ENCODE measurements around the gene MTA3. TPM values are rescaled to one million over a fixed set of nuclear protein-coding genes. Genes with fewer than 3 reads are reported as not detected.

The MTA3 gene
- total RNA-seq, 2 donors from 2014 or later = 23.0 to 30.8 TPM

DNA sequence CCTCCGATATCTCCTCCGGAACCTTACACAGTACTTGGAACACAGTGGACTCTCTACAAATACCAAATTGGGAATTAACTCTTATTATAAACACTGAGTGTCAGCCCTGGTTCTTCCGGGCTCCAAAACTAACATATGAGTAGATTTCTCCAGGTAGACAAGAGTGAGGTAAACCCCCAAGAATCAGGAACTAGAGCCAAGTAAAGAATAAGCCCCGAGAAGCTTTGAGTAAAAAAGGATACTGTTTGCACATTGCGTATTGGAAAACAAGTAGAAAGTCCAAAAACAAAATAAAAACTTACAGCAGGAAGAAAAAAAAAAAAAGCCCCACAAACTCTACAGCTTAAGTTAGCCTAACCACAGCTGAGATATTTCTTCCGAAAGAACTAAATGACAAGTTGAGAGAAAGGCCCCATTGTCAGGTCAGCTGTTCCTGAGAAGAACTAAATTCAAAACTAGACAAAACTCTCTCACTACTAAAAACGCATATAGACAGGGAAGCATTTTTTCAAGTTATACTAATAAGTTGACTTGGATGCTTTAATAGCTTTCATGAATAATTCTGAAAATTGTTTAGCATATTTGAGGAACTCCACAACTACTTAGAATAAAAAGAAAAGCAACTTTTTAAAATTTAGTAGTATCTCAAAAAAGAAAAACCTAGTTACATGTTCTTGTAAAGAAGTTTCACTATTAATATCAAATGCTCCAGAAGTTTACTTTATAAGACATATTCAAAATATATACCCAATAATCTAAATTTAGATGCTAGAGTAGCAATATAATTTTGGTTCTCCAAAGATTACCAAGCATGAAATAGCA, 228.2 kb downstream of the MTA3 start:
- ATAC-seq (ENCODE audit: insufficient number of reproducible peaks, low FRiP score, low read depth) (no peak), DNase-seq (ENCODE audit: low spot score) (no peak)
- Histone ChIP-seq H3K9me3 (no peaks in the 10 kb centered on the region), H3K27me3 (replicated peaks; ENCODE audit: insufficient read depth) (no peaks in the 10 kb centered on the region), H3K36me3 (no peaks in the 10 kb centered on the region), H3K27ac (peak overlapping the region; percentile 86 to 96), H3K4me3 (peak overlapping the region; percentile 15), H3K4me1 (ENCODE audit: control insufficient read depth in 1 of 2, low read depth in 2 of 2) (peaks cover 14 to 52% of the 10 kb centered on the region in 2 donors)
- TF ChIP-seq, protein P1, sequence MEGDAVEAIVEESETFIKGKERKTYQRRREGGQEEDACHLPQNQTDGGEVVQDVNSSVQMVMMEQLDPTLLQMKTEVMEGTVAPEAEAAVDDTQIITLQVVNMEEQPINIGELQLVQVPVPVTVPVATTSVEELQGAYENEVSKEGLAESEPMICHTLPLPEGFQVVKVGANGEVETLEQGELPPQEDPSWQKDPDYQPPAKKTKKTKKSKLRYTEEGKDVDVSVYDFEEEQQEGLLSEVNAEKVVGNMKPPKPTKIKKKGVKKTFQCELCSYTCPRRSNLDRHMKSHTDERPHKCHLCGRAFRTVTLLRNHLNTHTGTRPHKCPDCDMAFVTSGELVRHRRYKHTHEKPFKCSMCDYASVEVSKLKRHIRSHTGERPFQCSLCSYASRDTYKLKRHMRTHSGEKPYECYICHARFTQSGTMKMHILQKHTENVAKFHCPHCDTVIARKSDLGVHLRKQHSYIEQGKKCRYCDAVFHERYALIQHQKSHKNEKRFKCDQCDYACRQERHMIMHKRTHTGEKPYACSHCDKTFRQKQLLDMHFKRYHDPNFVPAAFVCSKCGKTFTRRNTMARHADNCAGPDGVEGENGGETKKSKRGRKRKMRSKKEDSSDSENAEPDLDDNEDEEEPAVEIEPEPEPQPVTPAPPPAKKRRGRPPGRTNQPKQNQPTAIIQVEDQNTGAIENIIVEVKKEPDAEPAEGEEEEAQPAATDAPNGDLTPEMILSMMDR (IDR thresholded peaks at IDR 0.05) = no peak

DNA sequence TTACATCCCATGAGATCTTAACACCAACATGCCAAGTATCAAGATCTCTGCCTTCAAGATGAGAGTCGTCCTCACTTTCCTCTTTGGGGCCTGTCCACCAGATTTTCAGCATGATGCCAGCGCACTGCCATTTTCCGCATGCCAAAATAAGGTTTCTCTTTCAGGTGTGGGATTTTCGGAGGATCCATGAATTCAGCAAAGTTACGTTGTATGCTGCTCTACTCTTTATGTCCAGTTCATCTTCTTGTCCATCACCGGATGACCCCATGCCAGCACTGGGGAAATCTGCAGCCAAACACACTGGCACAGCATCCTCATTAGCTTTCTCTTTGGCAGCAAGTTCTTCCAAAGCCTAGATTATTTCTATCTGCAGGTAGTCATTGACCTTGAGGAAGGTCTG, 228.8 kb downstream of the MTA3 start:
- Histone ChIP-seq H3K27me3 (replicated peaks; ENCODE audit: insufficient read depth) (no peaks in the 10 kb centered on the region), H3K4me3 (no peak overlapping the region), H3K4me1 (ENCODE audit: control insufficient read depth in 1 of 2, low read depth in 2 of 2) (peaks cover 16 to 51% of the 10 kb centered on the region in 2 donors), H3K36me3 (no peaks in the 10 kb centered on the region), H3K9me3 (no peaks in the 10 kb centered on the region), H3K27ac (peak overlapping the region in 1 of 2 donors; percentile 96)
- TF ChIP-seq, protein P1 (IDR thresholded peaks at IDR 0.05) = no peak
- DNase-seq (ENCODE audit: low spot score) = no peak
- no peak for ATAC-seq (ENCODE audit: insufficient number of reproducible peaks, low FRiP score, low read depth)

DNA sequence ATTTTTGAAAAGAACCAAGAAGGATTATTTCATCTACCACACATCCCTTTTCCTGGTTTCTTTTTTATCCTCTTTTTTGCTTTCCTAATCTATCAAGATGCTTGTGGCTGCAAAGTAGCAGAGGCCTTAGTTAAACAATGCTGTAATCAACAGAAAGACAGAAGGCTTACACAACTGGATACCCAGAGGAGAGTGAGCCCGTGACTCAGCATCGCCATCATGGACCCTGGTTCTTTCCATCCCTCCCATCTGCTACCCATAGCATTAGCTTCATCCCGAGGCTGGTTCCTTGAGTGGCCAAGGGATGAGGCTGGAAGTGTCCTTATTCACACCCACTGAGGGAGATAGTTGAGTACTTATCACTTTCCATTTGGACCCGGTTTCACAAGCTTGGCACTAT, 231.4 kb downstream of the MTA3 start:
- TF ChIP-seq, protein P1 (IDR thresholded peaks at IDR 0.05) = no peak

DNA sequence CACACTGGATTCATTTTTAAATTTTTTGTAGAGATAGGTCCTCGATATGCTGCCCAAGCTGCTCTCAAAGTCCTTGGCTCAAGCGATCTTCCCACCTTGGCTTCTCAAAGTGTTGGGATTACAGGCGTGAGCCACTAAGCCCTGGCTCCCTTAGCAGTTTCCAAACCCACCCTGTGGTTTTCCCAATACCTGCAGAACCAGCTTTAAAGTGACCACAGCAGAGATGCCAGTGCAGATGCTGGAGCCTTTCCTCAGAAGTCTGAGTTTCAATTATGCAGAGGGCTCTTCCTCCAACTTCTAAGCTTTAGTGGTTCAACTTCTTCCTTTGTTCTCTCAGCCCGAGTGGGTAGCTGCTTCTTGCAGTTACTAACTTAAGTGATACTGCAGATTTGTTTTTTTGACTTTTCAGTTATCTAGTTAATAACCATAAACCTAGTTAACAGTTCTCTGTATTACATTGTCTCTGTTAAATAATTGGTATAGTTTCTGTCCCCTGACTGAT, 232.1 kb downstream of the MTA3 start:
- no peak overlapping the region for H3K27ac ChIP-seq

More for the DNA sequence above, 231.4 kb downstream of the MTA3 start:
- no peaks in the 10 kb centered on the region for H3K36me3 ChIP-seq
- H3K27ac ChIP-seq = no peak overlapping the region
- no peaks in the 10 kb centered on the region for H3K27me3 ChIP-seq (replicated peaks; ENCODE audit: insufficient read depth)
- H3K9me3 ChIP-seq = no peaks in the 10 kb centered on the region
- DNase-seq (ENCODE audit: low spot score) (no peak), ATAC-seq (ENCODE audit: insufficient number of reproducible peaks, low FRiP score, low read depth) (no peak)
- no peak overlapping the region for H3K4me3 ChIP-seq
- H3K4me1 ChIP-seq (ENCODE audit: control insufficient read depth in 1 of 2, low read depth in 2 of 2) = peaks cover 13 to 38% of the 10 kb centered on the region in 2 donors

DNA sequence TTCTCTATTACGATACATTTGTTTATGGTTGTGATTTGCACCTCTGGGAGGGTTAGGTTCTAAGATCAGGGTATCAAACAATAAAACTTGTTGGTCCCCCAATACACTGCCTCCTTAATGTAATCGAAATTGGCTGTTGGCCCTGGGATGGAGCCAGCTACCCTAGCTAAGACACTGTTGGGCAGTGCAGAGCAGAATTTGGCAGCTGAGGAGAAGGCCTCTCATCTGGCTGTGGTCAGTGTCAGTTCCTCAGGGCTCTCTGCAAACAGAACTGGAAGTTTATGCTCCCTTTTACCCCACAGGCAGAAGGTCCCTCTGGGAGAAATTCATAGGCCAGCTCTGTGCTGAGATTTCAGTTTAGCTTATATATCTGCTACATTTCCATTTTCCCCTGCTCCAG, 232.5 kb downstream of the MTA3 start:
- H3K9me3 ChIP-seq = no peaks in the 10 kb centered on the region
- ATAC-seq (ENCODE audit: insufficient number of reproducible peaks, low FRiP score, low read depth) (no peak), DNase-seq (ENCODE audit: low spot score) (no peak)
- H3K27ac ChIP-seq = peak overlapping the region; percentile 31 to 42
- TF ChIP-seq, protein P1 (IDR thresholded peaks at IDR 0.05) = no peak
- no peaks in the 10 kb centered on the region for H3K36me3 ChIP-seq
- H3K4me3 ChIP-seq = no peak overlapping the region
- H3K4me1 ChIP-seq (ENCODE audit: control insufficient read depth in 1 of 2, low read depth in 2 of 2) = peaks cover 8 to 27% of the 10 kb centered on the region in 2 donors
- no peaks in the 10 kb centered on the region for H3K27me3 ChIP-seq (replicated peaks; ENCODE audit: insufficient read depth)

More for the DNA sequence above, 232.1 kb downstream of the MTA3 start:
- H3K4me3 ChIP-seq = no peak overlapping the region
- no peaks in the 10 kb centered on the region for H3K36me3 ChIP-seq
- no peaks in the 10 kb centered on the region for H3K9me3 ChIP-seq
- ATAC-seq (ENCODE audit: insufficient number of reproducible peaks, low FRiP score, low read depth) (no peak), DNase-seq (ENCODE audit: low spot score) (no peak)
- no peaks in the 10 kb centered on the region for H3K27me3 ChIP-seq (replicated peaks; ENCODE audit: insufficient read depth)
- H3K4me1 ChIP-seq (ENCODE audit: control insufficient read depth in 1 of 2, low read depth in 2 of 2) = peaks cover 13 to 31% of the 10 kb centered on the region in 2 donors
- TF ChIP-seq, protein P1 (IDR thresholded peaks at IDR 0.05) = no peak
